ENCODE data around the gene SNRNP40.
"Not testable (repeated sequence)": the region's sequence is repeated elsewhere in the genome, so short reads cannot be mapped to it uniquely, and the experiment has no call there.

Gene SNRNP40

DNA sequence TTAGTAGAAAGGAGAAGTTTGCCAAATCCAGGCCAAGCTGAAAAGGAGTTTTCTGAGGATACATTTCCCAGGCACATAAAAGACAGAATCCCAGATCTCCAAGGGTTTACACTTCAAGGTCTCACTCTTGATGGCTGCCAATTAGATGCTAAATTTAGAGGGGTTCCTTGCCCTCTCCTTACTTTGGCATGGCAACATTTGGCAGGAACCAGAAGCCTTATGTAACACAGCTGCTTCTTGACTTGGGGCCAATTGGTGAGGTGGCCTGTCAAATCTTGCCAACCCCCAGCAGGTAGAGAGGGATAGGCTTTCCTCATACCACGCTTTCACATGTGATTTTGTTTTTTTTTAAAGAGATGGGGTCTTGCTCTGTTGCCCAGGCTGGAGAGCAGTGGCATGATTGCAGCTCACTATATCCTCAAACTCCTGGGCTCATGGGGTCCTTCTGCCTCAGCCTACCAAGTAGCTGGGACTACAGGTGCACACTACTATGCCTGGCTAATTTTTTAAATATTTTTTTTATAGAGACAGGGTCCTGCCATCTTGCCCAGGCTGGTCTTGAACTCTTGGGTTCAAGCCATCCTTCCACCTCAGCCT is 31.7 kb downstream of the SNRNP40 start:
- no peak overlapping the region for H3K4me3 ChIP-seq (ENCODE audit: low read depth, low read length)
- no peak for TF ChIP-seq CTCF (IDR thresholded peaks at IDR 0.05; ENCODE audit: low read depth, low read length, missing control alignments)
- no peak for DNase-seq (ENCODE audit: low read depth)
- in situ Hi-C loops (cut with HindIII; ENCODE audit: low sequenced_read_pairs): loop anchor here (5.0 kb wide), 1 partner anchor 53 kb away; no protein-coding TSS in a partner anchor

- no peak overlapping the region for H3K4me3 ChIP-seq (ENCODE audit: low read depth, low read length)
- in situ Hi-C loops (cut with HindIII; ENCODE audit: low sequenced_read_pairs): loop anchor here (5.0 kb wide), 1 partner anchor 51 kb away; no protein-coding TSS in a partner anchor
- DNase-seq (ENCODE audit: low read depth): no peak
- no peak for TF ChIP-seq CTCF (IDR thresholded peaks at IDR 0.05; ENCODE audit: low read depth, low read length, missing control alignments)
Measured at GRCh38 chr1:31263408-31263807, 33.2 kb downstream of the SNRNP40 start.

- in situ Hi-C loops (cut with HindIII; ENCODE audit: low sequenced_read_pairs): loop anchor here (5.0 kb wide), 1 partner anchor 50 kb away; no protein-coding TSS in a partner anchor
- H3K4me3 ChIP-seq (ENCODE audit: low read depth, low read length); DNase-seq (ENCODE audit: low read depth): not testable (repeated sequence)
Measured at GRCh38 chr1:31262393-31262792, 34.2 kb downstream of the SNRNP40 start.

DNA sequence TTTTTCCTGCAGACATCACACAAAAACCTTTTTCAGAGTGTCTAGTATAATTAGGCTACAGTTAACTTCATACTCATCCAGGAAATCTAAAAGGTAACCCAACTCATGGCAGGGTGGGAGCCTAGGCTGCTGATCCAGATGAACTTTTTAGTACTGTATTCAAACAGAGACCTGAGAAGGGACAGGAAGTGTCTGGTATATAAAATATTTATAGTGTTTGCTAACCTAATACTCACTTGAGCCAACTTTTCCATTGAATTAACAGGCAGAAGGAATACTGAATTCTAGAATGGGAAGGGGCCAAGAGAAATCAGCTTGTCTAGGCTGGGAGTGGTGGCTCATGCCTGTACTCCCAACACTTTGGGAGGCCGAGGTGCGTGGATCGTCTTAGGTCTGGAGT is 34.7 kb downstream of the SNRNP40 start:
- no peak for TF ChIP-seq CTCF (IDR thresholded peaks at IDR 0.05; ENCODE audit: low read depth, low read length, missing control alignments)
- no peak for DNase-seq (ENCODE audit: low read depth)
- H3K4me3 ChIP-seq (ENCODE audit: low read depth, low read length): no peak overlapping the region
- in situ Hi-C loops (cut with HindIII; ENCODE audit: low sequenced_read_pairs): loop anchor here (5.0 kb wide), 1 partner anchor 50 kb away; no protein-coding TSS in a partner anchor

DNA sequence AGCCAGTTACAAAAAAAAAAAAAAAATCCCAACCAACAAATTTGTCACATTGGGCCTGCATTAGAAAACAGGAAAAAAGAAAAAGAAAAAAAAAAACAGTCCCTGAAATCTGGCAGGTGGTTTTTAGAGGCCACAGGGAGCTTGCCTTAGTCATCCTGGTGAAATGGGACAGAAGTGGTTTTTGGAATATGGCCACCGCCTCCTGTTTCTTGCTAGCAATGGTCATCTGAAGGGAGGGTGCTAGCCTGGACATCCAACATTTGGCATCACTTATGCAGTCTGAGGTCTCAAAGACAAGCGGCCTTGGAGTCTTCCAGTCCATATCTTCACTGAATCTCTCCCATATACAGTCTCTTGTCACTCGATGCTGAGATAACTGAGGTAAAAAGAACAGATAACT is 36.8 kb downstream of the SNRNP40 start:
- H3K4me3 ChIP-seq (ENCODE audit: low read depth, low read length): no peak overlapping the region
- no peak for TF ChIP-seq CTCF (IDR thresholded peaks at IDR 0.05; ENCODE audit: low read depth, low read length, missing control alignments)
- in situ Hi-C loops (cut with HindIII; ENCODE audit: low sequenced_read_pairs): loop anchor here (5.0 kb wide), 1 partner anchor 47 kb away; no protein-coding TSS in a partner anchor
- no peak for DNase-seq (ENCODE audit: low read depth)

GRCh38 chr1:31258581-31258980 is 38.0 kb downstream of the SNRNP40 start:
- in situ Hi-C loops (cut with HindIII; ENCODE audit: low sequenced_read_pairs): no loop called here
- no peak for TF ChIP-seq CTCF (IDR thresholded peaks at IDR 0.05; ENCODE audit: low read depth, low read length, missing control alignments)
- no peak overlapping the region for H3K4me3 ChIP-seq (ENCODE audit: low read depth, low read length)
- no peak for DNase-seq (ENCODE audit: low read depth)

- no peak overlapping the region for H3K4me3 ChIP-seq (ENCODE audit: low read depth, low read length)
- no peak for DNase-seq (ENCODE audit: low read depth)
- in situ Hi-C loops (cut with HindIII; ENCODE audit: low sequenced_read_pairs): no loop called here
Measured at GRCh38 chr1:31257213-31257612, 39.4 kb downstream of the SNRNP40 start.

More at GRCh38 chr1:31257213-31257612, 39.4 kb downstream of the SNRNP40 start:
- TF ChIP-seq CTCF (IDR thresholded peaks at IDR 0.05; ENCODE audit: low read depth, low read length, missing control alignments): no peak

All from astrocyte of the cerebellum (primary cell).